SKM-1 treated with dmso at 0.1 percent for 144 hours (cell line): ENCODE measurements around the gene ERVFRD-1.

Experiments
- DNase-seq: peaks from one replicate; lab custom pipeline; 2025; ENCODE audit not compliant: unreplicated experiment; lab: John Stamatoyannopoulos, UW

ERVFRD-1 gene

GRCh38 chr6:11110921-11111768 is at the start of gene ERVFRD-1:
Gene ERVFRD-1 (minus strand): TSS chr6:11111725. CDS start chr6:11105310, 6,415 bp downstream.
- no peak for DNase-seq

GRCh38 chr6:11160199-11160598 is 48.7 kb upstream of the ERVFRD-1 start:
- DNase-seq: no peak

DNA sequence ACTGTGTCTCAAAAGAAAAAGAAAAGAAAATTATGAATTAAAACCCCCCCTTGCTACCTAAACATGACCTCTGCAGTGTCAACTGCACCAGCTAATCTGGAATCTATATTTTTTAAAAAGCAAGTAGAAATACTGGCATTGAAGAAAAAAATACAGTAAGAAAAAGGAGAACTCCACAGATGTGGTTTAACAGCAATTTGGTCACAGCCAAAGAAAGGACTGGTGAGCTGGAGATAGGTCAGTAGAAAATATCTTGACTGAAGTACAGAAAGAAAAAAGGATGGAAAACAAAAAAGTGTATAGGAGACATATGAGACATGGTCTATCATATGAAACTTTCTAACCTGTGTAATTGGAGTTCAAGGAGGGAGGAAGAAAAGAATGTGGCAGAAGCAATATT is 44.1 kb upstream of the ERVFRD-1 start:
- DNase-seq: no peak

- DNase-seq: no peak
Measured at GRCh38 chr6:11153447-11153846, 41.9 kb upstream of the ERVFRD-1 start.

DNA sequence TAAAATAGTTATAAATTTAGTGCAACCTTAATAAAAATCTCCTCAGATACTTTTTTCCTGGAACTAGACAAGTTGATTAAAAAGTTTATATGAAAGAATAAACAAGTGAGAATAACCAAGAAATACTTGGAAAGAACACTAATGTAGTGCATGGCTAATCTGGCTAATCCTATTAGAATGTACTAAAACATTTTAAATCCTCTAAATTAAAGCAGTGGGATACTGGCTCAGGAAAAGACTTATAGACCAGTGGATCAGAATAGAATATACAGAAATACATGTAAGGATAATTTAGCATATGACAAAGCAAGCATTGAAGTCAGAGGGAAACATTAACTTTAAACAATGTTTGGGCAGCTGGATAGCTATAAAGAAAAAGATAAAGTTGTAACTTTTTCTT is 41.1 kb upstream of the ERVFRD-1 start:
- DNase-seq: no peak

- DNase-seq: no peak
Measured at GRCh38 chr6:11151488-11151887, 40.0 kb upstream of the ERVFRD-1 start.

DNA sequence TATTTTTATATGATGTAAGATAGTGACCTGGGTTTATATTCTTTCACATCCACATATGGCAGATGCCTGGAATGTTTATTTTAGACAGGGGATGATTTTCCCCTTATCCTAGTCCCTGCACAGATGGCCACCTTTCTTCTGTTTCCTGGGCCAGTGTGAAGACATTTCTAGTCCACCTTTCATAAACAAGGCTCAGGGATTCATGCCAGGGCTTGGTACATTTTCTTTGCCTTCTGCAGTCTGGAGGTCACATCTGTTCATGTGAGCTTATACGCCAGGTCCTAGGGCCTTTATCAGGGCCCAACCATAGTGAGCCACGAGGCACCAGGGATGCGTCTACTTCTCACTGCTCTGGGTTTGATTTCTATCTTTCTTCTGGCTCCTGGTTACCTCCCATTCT is 38.0 kb upstream of the ERVFRD-1 start:
- no peak for DNase-seq

DNA sequence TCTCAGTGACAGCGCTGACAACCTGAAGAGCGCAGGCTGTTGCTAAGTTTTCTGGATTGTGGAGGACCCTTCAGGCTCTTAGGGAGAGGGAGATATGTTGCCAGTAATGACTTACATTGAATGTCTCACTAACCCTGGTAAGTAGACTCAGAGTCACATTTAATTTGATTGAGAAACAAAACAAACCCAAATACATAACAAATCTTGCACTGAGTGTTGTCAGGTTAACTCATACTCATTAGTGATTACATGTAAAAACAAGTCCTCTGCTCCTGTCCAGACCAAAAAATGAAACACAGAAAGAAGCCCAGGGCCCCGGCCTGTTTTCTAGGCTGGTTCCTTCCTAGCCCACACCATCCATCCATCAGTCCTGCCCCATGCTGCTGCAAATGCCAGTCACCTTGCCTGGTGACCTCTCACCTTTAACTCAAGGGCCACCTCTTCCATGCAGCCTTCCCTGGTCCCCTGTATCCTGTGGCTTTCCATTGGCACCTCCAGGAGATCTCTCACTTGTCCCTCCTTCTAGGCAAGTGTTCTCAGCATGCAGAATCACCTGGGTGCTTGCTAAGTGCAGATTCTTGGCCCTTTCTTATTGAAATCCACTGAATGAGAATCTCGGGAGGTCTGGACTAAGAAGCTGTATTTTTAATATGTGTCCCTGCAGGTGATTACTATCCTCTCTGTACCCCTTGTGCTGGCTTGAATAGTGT is 34.7 kb upstream of the ERVFRD-1 start:
- DNase-seq: no peak

DNA sequence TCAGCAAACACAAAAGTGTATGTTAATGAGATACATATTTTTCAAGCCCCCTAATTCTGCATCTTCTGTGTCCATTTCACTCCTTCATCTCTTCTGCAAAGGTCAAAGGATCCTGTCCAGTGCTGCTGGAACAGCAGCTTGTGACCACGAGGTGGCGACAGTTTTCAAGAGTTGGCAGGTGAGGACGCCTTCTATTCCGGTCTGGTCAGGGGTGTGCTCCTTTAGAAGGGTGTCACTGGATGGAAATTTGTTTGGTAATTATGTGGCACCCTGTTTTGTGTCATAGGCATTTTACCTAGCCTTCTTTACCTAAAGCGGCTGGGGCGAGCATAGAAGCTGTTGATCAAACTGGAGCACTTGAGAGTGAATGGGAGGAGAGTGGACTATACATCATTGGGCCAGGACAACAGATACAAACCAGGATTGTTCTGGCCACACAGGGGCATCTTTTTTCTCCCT is 32.9 kb upstream of the ERVFRD-1 start:
- peak; percentile 63 for DNase-seq

DNA sequence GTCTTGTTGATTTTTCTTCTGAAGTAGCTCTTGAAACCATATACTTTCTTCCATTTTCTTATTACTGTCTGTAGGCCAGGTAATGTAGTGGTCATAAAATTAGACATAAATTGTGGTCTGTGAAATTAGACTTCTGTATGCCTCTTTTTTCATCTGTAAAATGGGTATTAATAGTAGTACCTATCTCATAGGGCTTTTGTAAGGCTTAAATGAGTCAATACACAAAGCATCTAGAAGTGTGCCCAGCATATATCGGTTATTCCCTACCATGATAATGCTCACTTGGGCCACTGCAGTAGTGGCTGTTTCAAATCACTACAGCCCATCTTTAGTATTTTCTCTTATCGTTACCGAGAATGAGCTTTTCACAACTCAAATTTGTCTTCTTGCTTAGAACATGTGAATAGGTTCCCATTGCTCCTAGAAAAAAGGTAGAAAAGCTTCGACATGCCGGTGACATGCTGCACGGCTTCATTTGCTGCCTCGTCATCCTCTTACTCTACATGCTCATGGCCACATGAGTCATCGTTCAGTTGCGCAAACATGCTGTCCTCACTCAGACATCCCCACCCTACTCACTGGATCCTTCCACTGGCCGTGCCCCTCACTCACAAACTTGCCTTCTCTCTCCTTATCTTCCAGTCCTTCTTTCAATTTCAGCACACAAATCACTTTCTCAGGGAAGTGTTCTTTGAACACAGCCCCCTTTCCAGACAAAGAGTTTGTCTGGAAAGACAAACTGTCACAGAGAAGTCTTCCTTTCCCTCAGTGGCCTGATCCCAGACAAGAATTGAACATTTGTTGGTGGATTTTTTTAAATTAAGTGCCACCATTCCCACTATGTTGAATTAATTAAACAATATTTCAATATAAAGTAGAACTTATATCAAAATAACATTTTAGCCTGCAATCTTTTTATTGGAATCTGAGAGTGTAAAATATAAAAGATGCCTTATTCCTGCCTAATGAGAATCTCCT is 32.2 kb upstream of the ERVFRD-1 start:
- DNase-seq: peak; percentile 81

DNA sequence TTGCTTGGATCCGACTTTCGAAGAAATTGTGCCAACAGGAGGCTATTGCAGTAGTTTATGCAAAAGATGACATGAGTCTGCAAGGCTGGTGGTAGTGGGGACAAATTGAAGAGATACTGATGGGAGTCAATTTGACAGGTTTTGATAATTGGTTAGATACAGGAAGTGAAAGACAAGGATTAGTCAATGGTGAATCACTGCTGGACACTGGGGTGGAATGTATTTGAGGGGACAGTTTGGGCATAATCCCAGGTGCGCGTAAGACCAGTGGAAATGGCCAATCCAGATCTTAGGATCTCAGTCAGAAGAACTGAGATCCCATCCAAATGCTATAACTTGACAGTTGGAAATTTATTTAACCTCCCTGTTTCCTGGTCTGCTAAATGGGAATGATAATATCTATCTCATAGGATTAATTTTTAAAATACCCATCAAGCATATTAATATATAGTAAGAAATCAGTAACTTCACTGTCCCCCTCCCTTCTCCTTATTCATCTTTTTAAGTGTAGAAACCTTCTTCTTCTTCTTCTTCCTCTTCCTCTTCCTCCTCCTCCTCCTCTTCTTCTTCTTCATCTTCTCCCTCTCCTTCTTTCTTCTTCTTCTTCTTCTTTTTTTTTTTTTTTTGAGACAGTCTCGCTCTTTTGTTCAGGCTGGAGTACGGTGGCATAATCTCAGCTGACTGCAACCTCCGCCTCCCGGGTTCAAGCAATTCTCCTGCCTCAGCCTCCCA is 30.9 kb upstream of the ERVFRD-1 start:
- no peak for DNase-seq

DNA sequence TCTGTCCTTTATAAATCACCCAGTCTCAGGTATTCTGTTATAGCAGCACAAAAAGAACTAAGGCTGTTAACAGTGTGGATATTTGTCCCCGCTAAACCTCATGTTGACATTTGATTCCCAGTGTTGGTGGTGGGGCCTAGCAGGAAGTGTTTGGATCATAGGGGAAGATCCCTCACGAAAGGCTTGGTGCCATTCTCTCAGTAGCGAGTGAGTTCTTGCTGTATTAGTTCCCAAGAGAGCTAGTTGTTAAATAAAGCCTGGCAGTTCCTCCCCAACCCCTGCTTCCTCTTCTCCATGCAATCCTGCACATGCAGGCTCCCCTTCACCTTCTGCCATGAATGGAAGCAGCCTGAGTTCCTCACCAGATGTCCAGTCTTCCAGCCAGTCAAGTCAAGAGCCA is 29.8 kb upstream of the ERVFRD-1 start:
- DNase-seq: peak; percentile 12

DNA sequence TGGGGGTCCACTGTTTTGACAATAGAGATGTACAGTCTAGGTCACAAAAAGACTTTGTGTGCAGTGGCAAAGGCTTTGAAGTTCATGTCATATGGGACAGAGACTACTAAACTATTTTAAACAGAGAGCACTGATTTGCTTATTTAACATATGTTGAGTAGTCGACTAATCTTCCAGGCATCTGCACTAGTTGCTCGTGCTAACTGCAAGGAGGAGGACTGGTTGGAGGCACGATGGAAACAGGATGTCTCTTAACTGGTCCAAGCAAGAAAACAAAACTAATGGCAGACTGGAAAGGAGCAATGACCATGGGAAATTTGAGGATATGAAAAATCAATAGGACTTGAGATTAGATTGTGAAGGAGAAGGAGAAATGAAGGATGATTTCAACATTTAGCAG is 28.5 kb upstream of the ERVFRD-1 start:
- DNase-seq: no peak

GRCh38 chr6:11139051-11139960 is 27.8 kb upstream of the ERVFRD-1 start:
- DNase-seq: no peak

DNA sequence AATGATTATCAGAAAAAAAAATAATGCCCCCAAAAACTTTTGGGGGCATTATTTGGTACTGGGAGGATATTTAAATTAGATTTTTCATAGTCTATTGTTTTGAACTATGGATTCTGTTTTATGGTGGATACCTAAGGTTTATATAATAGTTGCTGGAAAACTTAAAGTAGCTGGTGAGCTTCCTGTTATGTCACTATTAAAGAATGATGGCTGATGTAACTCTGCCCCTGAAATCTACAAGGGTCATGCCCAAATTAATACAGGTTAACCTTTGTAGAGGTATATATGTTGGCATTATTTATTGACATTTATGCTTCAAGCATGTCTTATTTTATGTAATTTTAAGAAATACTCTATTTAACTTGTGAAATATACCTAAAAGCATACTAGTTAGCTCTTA is 25.3 kb upstream of the ERVFRD-1 start:
- DNase-seq: no peak

GRCh38 chr6:11133281-11133680 is 21.8 kb upstream of the ERVFRD-1 start:
- DNase-seq: no peak

DNA sequence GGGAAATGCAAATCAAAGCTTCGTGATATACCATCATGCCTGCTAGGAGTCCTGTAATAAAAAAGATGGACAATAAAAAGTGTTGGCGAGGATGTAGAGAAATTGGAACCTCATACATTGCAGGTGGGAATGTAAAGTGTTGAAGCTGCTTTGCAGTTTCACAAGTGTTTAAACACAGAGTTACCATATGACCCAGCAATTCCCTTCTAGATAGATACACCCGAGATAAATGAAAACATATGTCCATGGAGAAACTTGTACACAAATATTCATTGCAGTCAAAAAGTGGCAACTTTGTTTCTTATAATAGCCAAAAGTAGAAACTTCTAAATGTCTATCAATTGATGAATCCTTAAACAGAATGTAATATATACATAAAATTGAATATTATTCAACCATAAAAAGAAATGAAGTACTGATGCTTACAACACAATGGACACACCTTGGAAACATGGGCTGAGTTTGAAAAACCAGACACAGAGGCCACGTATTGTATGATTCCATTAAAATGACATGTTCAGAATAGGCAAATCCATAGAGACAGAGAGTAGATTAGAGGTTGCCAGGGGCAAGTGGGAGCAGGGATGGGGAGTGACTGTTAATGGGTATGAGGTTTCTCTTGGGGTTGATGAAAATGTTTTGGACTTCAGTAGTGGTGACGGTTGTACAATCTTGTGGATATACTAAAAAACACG is 20.8 kb upstream of the ERVFRD-1 start:
- DNase-seq: no peak

GRCh38 chr6:11130605-11131004 is 19.1 kb upstream of the ERVFRD-1 start:
- no peak for DNase-seq
